Measurements from ENCODE around the gene PPM1N.
A peak's percentile ranks its signal among the peaks of the same experiment; 100 is the strongest.

Gene PPM1N

GRCh38 chr19:45492627-45493470 is 5.4 kb upstream of the PPM1N start:
- peak; percentile 72 for DNase-seq (ENCODE audit: low read depth)

GRCh38 chr19:45494261-45494916 is 3.9 kb upstream of the PPM1N start:
- no peak for DNase-seq (ENCODE audit: low read depth)

- DNase-seq (ENCODE audit: low read depth), result no peak
Measured at GRCh38 chr19:45495178-45495577, 3.1 kb upstream of the PPM1N start.

GRCh38 chr19:45496349-45496953 is 1.8 kb upstream of the PPM1N start:
- no peak for DNase-seq (ENCODE audit: low read depth)

GRCh38 chr19:45497791-45498190 is 452 bp upstream of the PPM1N start:
- DNase-seq (ENCODE audit: low read depth), result no peak

GRCh38 chr19:45499196-45500180 is 1.2 kb downstream of the PPM1N start:
- peak; percentile 42 for DNase-seq (ENCODE audit: low read depth)

- no peak for DNase-seq (ENCODE audit: low read depth)
Measured at GRCh38 chr19:45500918-45501729, 2.9 kb downstream of the PPM1N start.

GRCh38 chr19:45501730-45502014 is 3.4 kb downstream of the PPM1N start:
- DNase-seq (ENCODE audit: low read depth), result no peak

- no peak for DNase-seq (ENCODE audit: low read depth)
Measured at GRCh38 chr19:45502111-45502510, 3.9 kb downstream of the PPM1N start.

GRCh38 chr19:45503909-45504308 is 5.7 kb downstream of the PPM1N start:
- no peak for DNase-seq (ENCODE audit: low read depth)

GRCh38 chr19:45505151-45505995 is 7.1 kb downstream of the PPM1N start:
- DNase-seq (ENCODE audit: low read depth), result peak; percentile 59

GRCh38 chr19:45505996-45506245 is 7.7 kb downstream of the PPM1N start:
- no peak for DNase-seq (ENCODE audit: low read depth)

- DNase-seq (ENCODE audit: low read depth), result peak; percentile 94
Measured at GRCh38 chr19:45506246-45506988, 8.2 kb downstream of the PPM1N start.

- DNase-seq (ENCODE audit: low read depth), result peak; percentile 92
Measured at GRCh38 chr19:45506989-45507871, 9.0 kb downstream of the PPM1N start, which contains the start of gene VASP. VASP (plus strand) TSS chr19:45507479; CDS start chr19:45507772, 293 bp downstream.

GRCh38 chr19:45507872-45508416 is 9.7 kb downstream of the PPM1N start:
- DNase-seq (ENCODE audit: low read depth), result no peak

GRCh38 chr19:45508417-45508860 is 10.2 kb downstream of the PPM1N start:
- DNase-seq (ENCODE audit: low read depth), result no peak

GRCh38 chr19:45508861-45509691 is 10.8 kb downstream of the PPM1N start:
- peak; percentile 77 for DNase-seq (ENCODE audit: low read depth)

GRCh38 chr19:45509692-45510015 is 11.4 kb downstream of the PPM1N start:
- no peak for DNase-seq (ENCODE audit: low read depth)
